Retinal pigment epithelial cell (primary cell): Measurements from ENCODE around the gene TADA3.

Experiments used
- DNase-seq: peaks from one replicate; pipeline ENCODE4 v3.0.0-alpha.2; 2010; ENCODE audit warnings: low read depth
- H3K4me3 ChIP-seq: 2 replicates; pipeline ENCODE4 v1.5.1; 2011; ENCODE audit warnings: mild to moderate bottlenecking, low read length, control low read depth, moderate library complexity
- CTCF ChIP-seq: conservative IDR thresholded peaks from 2 replicates; pipeline ENCODE4 v1.5.1; 2011; ENCODE audit warnings: low read depth, low read length, control low read depth, inconsistent platforms

TADA3 gene

DNA sequence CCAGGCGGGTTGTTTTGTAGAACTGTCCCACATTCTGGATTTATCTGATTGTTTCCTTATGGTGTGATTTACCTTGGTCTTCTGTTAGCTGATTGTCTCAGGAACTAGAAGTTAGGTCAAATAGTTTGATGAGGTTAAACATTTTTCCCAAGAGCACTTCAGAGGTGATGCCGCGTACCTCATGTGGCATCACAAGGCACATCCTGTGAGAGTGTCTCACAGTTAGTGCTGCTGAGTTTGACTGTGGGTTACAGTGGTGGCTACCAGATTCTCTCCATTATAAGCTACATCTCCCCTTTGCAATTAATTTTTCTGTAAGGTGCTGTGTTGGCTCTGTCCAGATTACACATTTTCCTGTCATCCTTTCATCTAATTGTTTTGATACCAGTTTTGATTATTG, 39.0 kb upstream of the TADA3 start:
- no peak for TF ChIP-seq CTCF

DNA sequence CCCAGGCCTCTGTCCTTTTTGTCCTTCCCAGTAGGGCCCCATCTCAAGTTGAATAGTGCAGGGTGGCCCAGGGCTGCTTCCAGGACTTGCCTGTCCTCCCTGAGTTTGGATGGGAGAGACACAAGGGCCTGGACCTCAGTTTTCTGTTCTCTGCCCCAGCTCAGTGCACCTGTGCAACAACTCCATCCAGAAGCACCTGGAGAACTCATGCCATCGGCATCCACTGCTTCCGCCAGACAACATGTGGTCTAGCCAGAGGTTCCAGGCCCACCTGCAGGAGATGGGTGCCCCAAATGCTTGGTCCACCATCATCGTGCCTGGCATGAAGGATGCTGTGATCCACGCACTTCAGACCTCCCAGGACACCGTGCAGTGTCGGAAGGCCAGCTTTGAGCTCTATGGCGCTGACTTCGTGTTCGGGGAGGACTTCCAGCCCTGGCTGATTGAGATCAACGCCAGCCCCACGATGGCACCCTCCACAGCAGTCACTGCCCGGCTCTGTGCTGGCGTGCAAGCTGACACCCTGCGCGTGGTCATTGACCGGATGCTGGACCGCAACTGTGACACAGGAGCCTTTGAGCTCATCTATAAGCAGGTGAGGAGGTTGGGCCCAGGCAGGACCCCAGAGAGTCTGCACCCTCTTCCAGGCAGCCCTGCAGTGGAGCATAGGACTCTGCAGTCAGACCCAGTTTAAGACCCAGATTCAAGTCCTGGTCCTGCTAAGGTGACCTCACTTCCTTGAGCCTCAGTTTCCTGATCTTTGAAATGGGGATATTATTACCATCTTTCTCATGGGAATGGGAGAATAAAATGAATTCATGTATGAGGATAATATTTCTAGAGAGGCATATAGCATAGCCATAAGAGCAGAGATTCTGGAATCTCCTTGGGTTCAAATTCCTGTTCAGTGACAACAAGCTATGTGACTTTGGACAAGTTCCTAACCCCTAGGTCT, 36.8 kb upstream of the TADA3 start:
- TF ChIP-seq CTCF: no peak
- H3K4me3 ChIP-seq: no peak overlapping the region
- no peak for DNase-seq

More for the DNA sequence above, 39.0 kb upstream of the TADA3 start:
- no peak overlapping the region for H3K4me3 ChIP-seq
- DNase-seq: no peak

- DNase-seq: no peak
- TF ChIP-seq CTCF: no peak
- no peak overlapping the region for H3K4me3 ChIP-seq
These were observed 34.7 kb upstream of the TADA3 start for GRCh38 chr3:9826815-9827573.

DNA sequence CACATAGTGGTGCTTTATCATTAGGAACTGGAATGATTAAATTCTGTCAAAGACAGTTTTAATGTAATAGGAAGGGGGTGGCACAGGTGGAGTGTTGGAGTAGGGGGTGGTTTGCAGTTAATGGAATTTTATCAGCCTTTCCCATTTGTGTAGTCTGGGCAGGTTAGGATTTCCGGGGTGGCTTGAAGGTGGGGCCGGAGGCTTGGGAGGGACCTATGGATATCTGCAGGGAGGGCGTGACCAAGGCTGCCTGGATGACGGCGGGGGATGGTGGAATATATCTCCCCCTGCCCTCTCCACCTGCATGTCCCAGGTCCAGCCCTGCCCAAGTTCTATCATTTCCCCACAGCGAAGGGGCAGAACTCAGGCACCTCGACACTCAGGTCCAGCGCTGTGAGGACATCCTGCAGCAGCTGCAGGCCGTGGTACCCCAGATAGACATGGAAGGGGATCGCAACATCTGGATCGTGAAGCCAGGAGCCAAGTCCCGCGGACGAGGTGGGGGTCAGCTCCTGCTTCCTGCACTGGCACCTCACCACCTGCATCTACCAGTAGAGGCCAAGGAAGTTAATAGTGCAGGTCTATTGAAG, 33.3 kb upstream of the TADA3 start:
- no peak for TF ChIP-seq CTCF
- H3K4me3 ChIP-seq: no peak overlapping the region
- DNase-seq: no peak

DNA sequence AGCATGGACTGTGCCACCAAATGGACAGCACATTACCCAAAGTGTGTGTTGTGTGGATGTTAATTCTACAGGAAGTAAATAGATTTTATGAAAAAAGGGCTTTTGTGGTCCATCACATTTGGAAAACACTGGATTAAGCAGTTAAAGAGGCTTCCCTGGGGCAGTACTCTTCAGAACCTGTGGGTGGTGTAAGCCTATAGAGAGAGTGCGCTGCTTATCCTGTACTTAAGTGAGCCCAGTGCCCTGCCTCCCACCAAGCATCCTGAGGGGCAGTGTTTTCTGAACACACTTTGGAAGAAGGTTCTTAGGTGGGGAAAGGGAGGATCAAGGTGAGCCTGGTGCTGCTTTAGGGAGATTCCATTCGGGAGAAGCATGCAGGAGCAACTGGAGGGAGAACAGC, 28.7 kb upstream of the TADA3 start:
- DNase-seq: no peak
- H3K4me3 ChIP-seq: no peak overlapping the region
- peak; percentile 52 for TF ChIP-seq CTCF

- no peak for DNase-seq
- no peak for TF ChIP-seq CTCF
- no peak overlapping the region for H3K4me3 ChIP-seq
These were observed 28.3 kb upstream of the TADA3 start for GRCh38 chr3:9820543-9820942.
